ENCODE data around the gene TMEM123. TPM values are rescaled to one million over a fixed set of nuclear protein-coding genes. Genes with fewer than 3 reads are reported as not detected.
A peak's percentile ranks its signal among the peaks of the same experiment; 100 is the strongest.

Gene TMEM123
- total and polyA plus RNA-seq, 2 donors (not counting 3 experiments of a cell fraction or from before 2014, with no cell fraction given) = 201 to 257 TPM

- H3K9ac ChIP-seq (replicated peaks; ENCODE audit: extremely low read depth, insufficient read depth, low read length) = peak overlapping the region; percentile 65
- no peaks in the 10 kb centered on the region for H3K9me1 ChIP-seq (replicated peaks; ENCODE audit: control insufficient read depth, extremely low read depth, insufficient read depth, low read length)
- intact Hi-C loops (cut with micrococcal nuclease) = no loop called here
- ChIA-PET CTCF (no interaction called here), POLR2A (no interaction called here)
- no peak for FAIRE-seq
- dilution Hi-C loops (cut with MboI; ENCODE audit: extremely low pct_ligation_motif_present, low sequenced_read_pairs) = no loop called here
- TF ChIP-seq FOS (IDR thresholded peaks at IDR 0.05; ENCODE audit: borderline replicate concordance, insufficient read depth, low read length) = no peak
- TF ChIP-seq CTCF (IDR thresholded peaks at IDR 0.05; ENCODE audit: extremely low read depth in 1 of 2, insufficient read depth in 1 of 2, low read depth in 1 of 2, low read length in 2 of 2) = no peak
- no peak for TF ChIP-seq POLR2A (IDR thresholded peaks at IDR 0.05; ENCODE audit: low read depth, low read length)
- TF ChIP-seq POLR2AphosphoS5 (IDR thresholded peaks at IDR 0.05; ENCODE audit: insufficient read depth, low read depth, low read length) = no peak
- TF ChIP-seq, protein P1, sequence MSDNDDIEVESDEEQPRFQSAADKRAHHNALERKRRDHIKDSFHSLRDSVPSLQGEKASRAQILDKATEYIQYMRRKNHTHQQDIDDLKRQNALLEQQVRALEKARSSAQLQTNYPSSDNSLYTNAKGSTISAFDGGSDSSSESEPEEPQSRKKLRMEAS (IDR thresholded peaks at IDR 0.05; ENCODE audit: insufficient read depth, insufficient read length) = no peak
- TF ChIP-seq EZH2 (IDR thresholded peaks at IDR 0.05; ENCODE audit: borderline replicate concordance, low read depth, low read length, severe bottlenecking) = no peak
- TF ChIP-seq MYC (IDR thresholded peaks at IDR 0.05; ENCODE audit: low read depth, low read length) = no peak
- TF ChIP-seq GATA2 (IDR thresholded peaks at IDR 0.05; ENCODE audit: insufficient read depth, insufficient read length, low read depth, low read length) = no peak
- no peak for TF ChIP-seq JUN (IDR thresholded peaks at IDR 0.05; ENCODE audit: borderline replicate concordance, insufficient read depth, insufficient read length, low read depth)
- H3K9me3 ChIP-seq (replicated peaks; ENCODE audit: control insufficient read depth, insufficient read depth, low read length) = no peaks in the 10 kb centered on the region
- no peak overlapping the region for H2AFZ ChIP-seq (ENCODE audit: low read depth, low read length)
- BruUV-seq (replicated peaks) = no TSS peak
- no peaks in the 10 kb centered on the region for H3K27me3 ChIP-seq (ENCODE audit: control insufficient read depth in 2 of 2, insufficient read depth in 2 of 2, low read length in 2 of 2)
- peak overlapping the region; percentile 91 for H3K27ac ChIP-seq (ENCODE audit: insufficient read depth, low read depth, low read length)
- H3K36me3 ChIP-seq (ENCODE audit: control insufficient read depth in 2 of 2, extremely low read depth in 1 of 2, insufficient read depth in 2 of 2, low read length in 2 of 2) = peaks cover 0 to 7% of the 10 kb centered on the region in 2 experiments
- H3K4me2 ChIP-seq (ENCODE audit: insufficient read depth, low read length) = peak overlapping the region; percentile 71
- H4K20me1 ChIP-seq (replicated peaks; ENCODE audit: control insufficient read depth, extremely low read depth, insufficient read depth, low read length) = no peaks in the 10 kb centered on the region
- peaks cover 94% of the 10 kb centered on the region for H3K79me2 ChIP-seq (ENCODE audit: control insufficient read depth, insufficient read depth, low read length)
- no peak overlapping the region for H3K4me3 ChIP-seq (replicated peaks in 1 of 3; ENCODE audit: insufficient read depth in 1 of 3, low read depth in 1 of 3, low read length in 3 of 3)
- DNase-seq (ENCODE audit: low read depth, low spot score) = no peak
- H3K4me1 ChIP-seq (ENCODE audit: control insufficient read depth, extremely low read depth, insufficient read depth, low read length) = peaks cover 53% of the 10 kb centered on the region
Observed at GRCh38 chr11:102447193-102447592, 5.4 kb downstream of the TMEM123 start.
